ENCODE data around the gene PBLD.
"Not testable (repeated sequence)": the region's sequence is repeated elsewhere in the genome, so short reads cannot be mapped to it uniquely, and the experiment has no call there.

DNA sequence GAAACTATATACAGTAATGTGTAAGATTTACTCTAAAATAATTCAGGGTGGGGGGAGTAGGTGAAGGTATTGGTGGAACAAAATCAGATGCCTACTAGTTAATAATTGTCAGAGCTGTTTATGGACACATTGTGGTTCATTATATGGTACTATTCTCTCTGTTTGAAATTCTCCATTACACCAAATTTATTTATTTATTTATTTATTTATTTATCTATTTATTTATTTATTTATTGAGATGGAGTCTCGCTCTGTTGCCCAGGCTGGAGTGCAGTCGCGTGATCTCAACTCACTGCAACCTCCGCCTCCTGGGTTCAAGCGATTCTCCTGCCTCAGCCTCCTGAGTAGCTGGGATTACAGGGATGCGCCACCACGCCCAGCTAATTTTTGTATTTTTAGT is 86.3 kb downstream of the PBLD start:
- not testable (repeated sequence) for TF ChIP-seq CREB1 (CRISPR knock-in tag; IDR thresholded peaks at IDR 0.05); SMAD4 (CRISPR knock-in tag; IDR thresholded peaks at IDR 0.05); CBFB (CRISPR knock-in tag; IDR thresholded peaks at IDR 0.05; ENCODE audit: low read depth); ETV6 (CRISPR knock-in tag; IDR thresholded peaks at IDR 0.05)
- TF ChIP-seq, protein P1, sequence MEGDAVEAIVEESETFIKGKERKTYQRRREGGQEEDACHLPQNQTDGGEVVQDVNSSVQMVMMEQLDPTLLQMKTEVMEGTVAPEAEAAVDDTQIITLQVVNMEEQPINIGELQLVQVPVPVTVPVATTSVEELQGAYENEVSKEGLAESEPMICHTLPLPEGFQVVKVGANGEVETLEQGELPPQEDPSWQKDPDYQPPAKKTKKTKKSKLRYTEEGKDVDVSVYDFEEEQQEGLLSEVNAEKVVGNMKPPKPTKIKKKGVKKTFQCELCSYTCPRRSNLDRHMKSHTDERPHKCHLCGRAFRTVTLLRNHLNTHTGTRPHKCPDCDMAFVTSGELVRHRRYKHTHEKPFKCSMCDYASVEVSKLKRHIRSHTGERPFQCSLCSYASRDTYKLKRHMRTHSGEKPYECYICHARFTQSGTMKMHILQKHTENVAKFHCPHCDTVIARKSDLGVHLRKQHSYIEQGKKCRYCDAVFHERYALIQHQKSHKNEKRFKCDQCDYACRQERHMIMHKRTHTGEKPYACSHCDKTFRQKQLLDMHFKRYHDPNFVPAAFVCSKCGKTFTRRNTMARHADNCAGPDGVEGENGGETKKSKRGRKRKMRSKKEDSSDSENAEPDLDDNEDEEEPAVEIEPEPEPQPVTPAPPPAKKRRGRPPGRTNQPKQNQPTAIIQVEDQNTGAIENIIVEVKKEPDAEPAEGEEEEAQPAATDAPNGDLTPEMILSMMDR (IDR thresholded peaks at IDR 0.05), result not testable (repeated sequence)
- TF ChIP-seq, protein P2, sequence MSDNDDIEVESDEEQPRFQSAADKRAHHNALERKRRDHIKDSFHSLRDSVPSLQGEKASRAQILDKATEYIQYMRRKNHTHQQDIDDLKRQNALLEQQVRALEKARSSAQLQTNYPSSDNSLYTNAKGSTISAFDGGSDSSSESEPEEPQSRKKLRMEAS (CRISPR knock-in tag; IDR thresholded peaks at IDR 0.05), result not testable (repeated sequence)
- TF ChIP-seq, protein P3, sequence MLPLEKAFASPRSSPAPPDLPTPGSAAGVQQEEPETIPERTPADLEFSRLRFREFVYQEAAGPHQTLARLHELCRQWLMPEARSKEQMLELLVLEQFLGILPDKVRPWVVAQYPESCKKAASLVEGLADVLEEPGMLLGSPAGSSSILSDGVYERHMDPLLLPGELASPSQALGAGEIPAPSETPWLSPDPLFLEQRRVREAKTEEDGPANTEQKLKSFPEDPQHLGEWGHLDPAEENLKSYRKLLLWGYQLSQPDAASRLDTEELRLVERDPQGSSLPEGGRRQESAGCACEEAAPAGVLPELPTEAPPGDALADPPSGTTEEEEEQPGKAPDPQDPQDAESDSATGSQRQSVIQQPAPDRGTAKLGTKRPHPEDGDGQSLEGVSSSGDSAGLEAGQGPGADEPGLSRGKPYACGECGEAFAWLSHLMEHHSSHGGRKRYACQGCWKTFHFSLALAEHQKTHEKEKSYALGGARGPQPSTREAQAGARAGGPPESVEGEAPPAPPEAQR (CRISPR knock-in tag; IDR thresholded peaks at IDR 0.05), result not testable (repeated sequence)
- TF ChIP-seq, protein P4, sequence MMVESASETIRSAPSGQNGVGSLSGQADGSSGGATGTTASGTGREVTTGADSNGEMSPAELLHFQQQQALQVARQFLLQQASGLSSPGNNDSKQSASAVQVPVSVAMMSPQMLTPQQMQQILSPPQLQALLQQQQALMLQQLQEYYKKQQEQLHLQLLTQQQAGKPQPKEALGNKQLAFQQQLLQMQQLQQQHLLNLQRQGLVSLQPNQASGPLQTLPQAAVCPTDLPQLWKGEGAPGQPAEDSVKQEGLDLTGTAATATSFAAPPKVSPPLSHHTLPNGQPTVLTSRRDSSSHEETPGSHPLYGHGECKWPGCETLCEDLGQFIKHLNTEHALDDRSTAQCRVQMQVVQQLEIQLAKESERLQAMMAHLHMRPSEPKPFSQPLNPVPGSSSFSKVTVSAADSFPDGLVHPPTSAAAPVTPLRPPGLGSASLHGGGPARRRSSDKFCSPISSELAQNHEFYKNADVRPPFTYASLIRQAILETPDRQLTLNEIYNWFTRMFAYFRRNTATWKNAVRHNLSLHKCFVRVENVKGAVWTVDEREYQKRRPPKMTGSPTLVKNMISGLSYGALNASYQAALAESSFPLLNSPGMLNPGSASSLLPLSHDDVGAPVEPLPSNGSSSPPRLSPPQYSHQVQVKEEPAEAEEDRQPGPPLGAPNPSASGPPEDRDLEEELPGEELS (CRISPR knock-in tag; IDR thresholded peaks at IDR 0.05), result not testable (repeated sequence)

All from WTC11 (cell line).